ENCODE data around the gene LRRC37A2. TPM values are rescaled to one million over a fixed set of nuclear protein-coding genes. Genes with fewer than 3 reads are reported as not detected.
"Not testable (repeated sequence)": the region's sequence is repeated elsewhere in the genome, so short reads cannot be mapped to it uniquely, and the experiment has no call there.

LRRC37A2 gene
- total RNA-seq, 2 donors from 2014 or later: 7.8 to 8.6 TPM

GRCh38 chr17:46571796-46572195, 59.5 kb downstream of the LRRC37A2 start:
- H3K27ac Mint-ChIP-seq; H3K4me1 Mint-ChIP-seq (ENCODE audit: low read depth in 2 of 2): not testable (repeated sequence)

GRCh38 chr17:46579083-46580075, 67.1 kb downstream of the LRRC37A2 start, which contains the start of gene ARL17A:
ARL17A (minus strand) TSS chr17:46579691; CDS start chr17:46576322, 3,369 bp downstream.
- ATAC-seq: peak; percentile 96 to 99
- not testable (repeated sequence) for H3K36me3 Mint-ChIP-seq; H3K9me3 Mint-ChIP-seq; H3K27ac Mint-ChIP-seq; H3K27me3 Mint-ChIP-seq; H3K4me1 Mint-ChIP-seq (ENCODE audit: low read depth in 2 of 2); H3K4me3 Mint-ChIP-seq
- DNase-seq (ENCODE audit: low spot score): peak; percentile 88

More at GRCh38 chr17:46571796-46572195, 59.5 kb downstream of the LRRC37A2 start:
- not testable (repeated sequence) for ATAC-seq; DNase-seq (ENCODE audit: low spot score); H3K36me3 Mint-ChIP-seq; H3K9me3 Mint-ChIP-seq; H3K4me3 Mint-ChIP-seq; H3K27me3 Mint-ChIP-seq

- not testable (repeated sequence) for ATAC-seq; H3K36me3 Mint-ChIP-seq; H3K4me3 Mint-ChIP-seq; H3K27me3 Mint-ChIP-seq; H3K9me3 Mint-ChIP-seq; DNase-seq (ENCODE audit: low spot score); H3K27ac Mint-ChIP-seq; H3K4me1 Mint-ChIP-seq (ENCODE audit: low read depth in 2 of 2)
These were observed 67.8 kb downstream of the LRRC37A2 start for GRCh38 chr17:46580082-46580481.

- ATAC-seq, H3K4me3 Mint-ChIP-seq: not testable (repeated sequence)
These were observed 73.2 kb downstream of the LRRC37A2 start for GRCh38 chr17:46585444-46585843.

GRCh38 chr17:46590157-46591146, 78.2 kb downstream of the LRRC37A2 start, which contains the start of gene NSF:
NSF (plus strand) TSS chr17:46590669; CDS start chr17:46590776, 107 bp downstream.
- ATAC-seq: peak; percentile 98
- H3K27ac Mint-ChIP-seq; H3K27me3 Mint-ChIP-seq; DNase-seq (ENCODE audit: low spot score); H3K4me1 Mint-ChIP-seq (ENCODE audit: low read depth in 2 of 2); H3K9me3 Mint-ChIP-seq; H3K4me3 Mint-ChIP-seq; H3K36me3 Mint-ChIP-seq: not testable (repeated sequence)

More at GRCh38 chr17:46585444-46585843, 73.2 kb downstream of the LRRC37A2 start:
- H3K9me3 Mint-ChIP-seq; H3K27ac Mint-ChIP-seq; H3K36me3 Mint-ChIP-seq; DNase-seq (ENCODE audit: low spot score); H3K27me3 Mint-ChIP-seq; H3K4me1 Mint-ChIP-seq (ENCODE audit: low read depth in 2 of 2): not testable (repeated sequence)

- not testable (repeated sequence) for H3K9me3 Mint-ChIP-seq; DNase-seq (ENCODE audit: low spot score); H3K36me3 Mint-ChIP-seq; H3K27me3 Mint-ChIP-seq; H3K4me1 Mint-ChIP-seq (ENCODE audit: low read depth in 2 of 2); H3K4me3 Mint-ChIP-seq; H3K27ac Mint-ChIP-seq
- ATAC-seq: peak in 1 of 2 donors; percentile 46
These were observed 79.1 kb downstream of the LRRC37A2 start for GRCh38 chr17:46591332-46591731.

GRCh38 chr17:46598344-46598931, 86.2 kb downstream of the LRRC37A2 start:
- not testable (repeated sequence) for H3K27ac Mint-ChIP-seq; H3K36me3 Mint-ChIP-seq; H3K4me1 Mint-ChIP-seq (ENCODE audit: low read depth in 2 of 2); H3K4me3 Mint-ChIP-seq; H3K9me3 Mint-ChIP-seq; H3K27me3 Mint-ChIP-seq; DNase-seq (ENCODE audit: low spot score)
- ATAC-seq: peak; percentile 63 to 81

GRCh38 chr17:46600767-46601166, 88.5 kb downstream of the LRRC37A2 start:
- H3K27ac Mint-ChIP-seq; H3K27me3 Mint-ChIP-seq; H3K36me3 Mint-ChIP-seq; H3K4me3 Mint-ChIP-seq; H3K4me1 Mint-ChIP-seq (ENCODE audit: low read depth in 2 of 2); H3K9me3 Mint-ChIP-seq; DNase-seq (ENCODE audit: low spot score): not testable (repeated sequence)
- ATAC-seq: peak in 1 of 2 donors; percentile 56

- H3K9me3 Mint-ChIP-seq; H3K4me3 Mint-ChIP-seq; DNase-seq (ENCODE audit: low spot score); H3K27ac Mint-ChIP-seq; H3K4me1 Mint-ChIP-seq (ENCODE audit: low read depth in 2 of 2); H3K27me3 Mint-ChIP-seq; H3K36me3 Mint-ChIP-seq: not testable (repeated sequence)
- peak; percentile 67 to 81 for ATAC-seq
These were observed 90.9 kb downstream of the LRRC37A2 start for GRCh38 chr17:46603125-46603524.

Other genes starting within 250 kb of the LRRC37A2 start
- 1 to 10 TPM; 1.9 to 2.2 TPM for gene LRRC37A, start 217.3 kb upstream of the LRRC37A2 start, total RNA-seq
- gene ARL17B, start 150.7 kb upstream of the LRRC37A2 start, total RNA-seq: 10 to 100 TPM; 25.1 to 31.3 TPM
- 10 to 100 TPM; 17.0 to 29.1 TPM for gene ARL17A, start 67.2 kb downstream of the LRRC37A2 start, total RNA-seq
- gene NSF, start 78.2 kb downstream of the LRRC37A2 start, total RNA-seq: 10 to 100 TPM; 56.5 to 62.3 TPM

Data from natural killer cell treated with Interleukin-12 subunit alpha and Interleukin-12 subunit beta and Interleukin-15 and Interleukin-18, amount 100 ng/mL, for 72 hours (primary cell).